Smooth muscle cell (in vitro differentiated cells): ENCODE results near the gene EDEM2. TPM values are rescaled to one million over a fixed set of nuclear protein-coding genes. Genes with fewer than 3 reads are reported as not detected.
A peak's percentile ranks its signal among the peaks of the same experiment; 100 is the strongest.

Experiments used
- DNase-seq: peaks from one replicate; lab custom pipeline; 2025; ENCODE audit not compliant: unreplicated experiment; lab: John Stamatoyannopoulos, UW
- H2AFZ ChIP-seq: fragments of 200-600 bp; sonication (generic); 2 replicates; pipeline ENCODE4 v1.6.0; 2016; ENCODE audit warnings: antibody characterized with exemption, low read depth, mild to moderate bottlenecking
- H3F3A ChIP-seq: fragments of 200-600 bp; sonication (generic); 2 replicates; pipeline ENCODE4 v1.6.0; 2017; ENCODE audit warnings: antibody characterized with exemption, low read depth
- H3K27ac ChIP-seq: fragments of 200-600 bp; sonication (generic); 2 replicates; pipeline ENCODE4 v1.5.1; 2016; ENCODE audit warnings: low read depth, mild to moderate bottlenecking
- H3K27me3 ChIP-seq: fragments of 200-600 bp; sonication (generic); 2 replicates; pipeline ENCODE4 v1.6.1; 2016; ENCODE audit warnings: low read depth, mild to moderate bottlenecking
- H3K36me3 ChIP-seq: fragments of 200-600 bp; sonication (generic); 2 replicates; pipeline ENCODE4 v1.5.1; 2016; ENCODE audit warnings: low read depth
- H3K4me1 ChIP-seq: fragments of 200-600 bp; sonication (generic); 2 replicates; pipeline ENCODE4 v1.5.1; 2016; ENCODE audit warnings: low read depth
- H3K4me2 ChIP-seq: fragments of 200-600 bp; sonication (generic); 2 replicates; pipeline ENCODE4 v1.6.0; 2016; ENCODE audit warnings: mild to moderate bottlenecking
- H3K4me3 ChIP-seq: fragments of 200-600 bp; sonication (generic); 2 replicates; pipeline ENCODE4 v1.5.1; 2016; ENCODE audit warnings: mild to moderate bottlenecking
- H3K79me2 ChIP-seq: fragments of 200-600 bp; sonication (generic); 2 replicates; pipeline ENCODE4 v1.6.0; 2016; ENCODE audit warnings: low read depth, mild to moderate bottlenecking
- H3K9ac ChIP-seq: fragments of 200-600 bp; sonication (generic); 2 replicates; pipeline ENCODE4 v1.6.0; 2016; ENCODE audit warnings: low read depth
- H3K9me3 ChIP-seq: fragments of 200-600 bp; sonication (generic); replicated peaks from 2 replicates; pipeline ENCODE4 v1.5.1; 2016; ENCODE audit warnings: low read depth
- H4K20me1 ChIP-seq: fragments of 200-600 bp; sonication (generic); 2 replicates; pipeline ENCODE4 v1.6.0; 2016; ENCODE audit warnings: low read depth
- WGBS: methylation state at CpG from one replicate; pipeline ENCODE4 v1.1.7; 2016; ENCODE audit warnings: low lambda C conversion rate; 5-methylcytosine and 5-hydroxymethylcytosine counted together
- polyA plus RNA-seq: library from polyadenylated mRNA; unstranded; fragments of >200 nt; fragmentation: Nextera tagmentation; extraction: Ambion mirVana; gene quantifications from 2 replicates; pipeline ENCODE4 v1.2.1, GENCODE V29; 2016
- total RNA-seq: library from RNA; depleted of rRNA; stranded (reverse); fragments of >200 nt; gene quantifications from 2 replicates; pipeline ENCODE4 v1.2.3, GENCODE V29; 2014
- TF ChIP-seq, protein P1 (sequence below): fragments of 200-600 bp; sonication (generic); IDR thresholded peaks from 2 replicates; pipeline ENCODE4 v1.5.1; 2017; ENCODE audit warnings: borderline replicate concordance, mild to moderate bottlenecking, antibody characterized with exemption; ENCODE audit not compliant: insufficient read depth, poor library complexity, severe bottlenecking

Gene EDEM2
- total and polyA plus RNA-seq, 2 experiments from 2014 or later: 11.6 to 22.6 TPM

- TF ChIP-seq, protein P1, sequence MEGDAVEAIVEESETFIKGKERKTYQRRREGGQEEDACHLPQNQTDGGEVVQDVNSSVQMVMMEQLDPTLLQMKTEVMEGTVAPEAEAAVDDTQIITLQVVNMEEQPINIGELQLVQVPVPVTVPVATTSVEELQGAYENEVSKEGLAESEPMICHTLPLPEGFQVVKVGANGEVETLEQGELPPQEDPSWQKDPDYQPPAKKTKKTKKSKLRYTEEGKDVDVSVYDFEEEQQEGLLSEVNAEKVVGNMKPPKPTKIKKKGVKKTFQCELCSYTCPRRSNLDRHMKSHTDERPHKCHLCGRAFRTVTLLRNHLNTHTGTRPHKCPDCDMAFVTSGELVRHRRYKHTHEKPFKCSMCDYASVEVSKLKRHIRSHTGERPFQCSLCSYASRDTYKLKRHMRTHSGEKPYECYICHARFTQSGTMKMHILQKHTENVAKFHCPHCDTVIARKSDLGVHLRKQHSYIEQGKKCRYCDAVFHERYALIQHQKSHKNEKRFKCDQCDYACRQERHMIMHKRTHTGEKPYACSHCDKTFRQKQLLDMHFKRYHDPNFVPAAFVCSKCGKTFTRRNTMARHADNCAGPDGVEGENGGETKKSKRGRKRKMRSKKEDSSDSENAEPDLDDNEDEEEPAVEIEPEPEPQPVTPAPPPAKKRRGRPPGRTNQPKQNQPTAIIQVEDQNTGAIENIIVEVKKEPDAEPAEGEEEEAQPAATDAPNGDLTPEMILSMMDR: no peak
- Histone ChIP-seq H3K9ac (no peak overlapping the region), H3F3A (peaks cover 12% of the 10 kb centered on the region), H3K27ac (no peak overlapping the region), H3K36me3 (no peaks in the 10 kb centered on the region), H4K20me1 (no peaks in the 10 kb centered on the region), H2AFZ (no peak overlapping the region), H3K4me1 (peaks cover 5% of the 10 kb centered on the region), H3K79me2 (no peaks in the 10 kb centered on the region), H3K4me2 (no peak overlapping the region), H3K9me3 (no peaks in the 10 kb centered on the region), H3K4me3 (no peak overlapping the region), H3K27me3 (no peaks in the 10 kb centered on the region)
- 68% methylated on average over 34 of the region's 49 CpGs for WGBS
- no peak for DNase-seq
These were observed 27.5 kb upstream of the EDEM2 start for GRCh38 chr20:35174458-35175216.

DNA sequence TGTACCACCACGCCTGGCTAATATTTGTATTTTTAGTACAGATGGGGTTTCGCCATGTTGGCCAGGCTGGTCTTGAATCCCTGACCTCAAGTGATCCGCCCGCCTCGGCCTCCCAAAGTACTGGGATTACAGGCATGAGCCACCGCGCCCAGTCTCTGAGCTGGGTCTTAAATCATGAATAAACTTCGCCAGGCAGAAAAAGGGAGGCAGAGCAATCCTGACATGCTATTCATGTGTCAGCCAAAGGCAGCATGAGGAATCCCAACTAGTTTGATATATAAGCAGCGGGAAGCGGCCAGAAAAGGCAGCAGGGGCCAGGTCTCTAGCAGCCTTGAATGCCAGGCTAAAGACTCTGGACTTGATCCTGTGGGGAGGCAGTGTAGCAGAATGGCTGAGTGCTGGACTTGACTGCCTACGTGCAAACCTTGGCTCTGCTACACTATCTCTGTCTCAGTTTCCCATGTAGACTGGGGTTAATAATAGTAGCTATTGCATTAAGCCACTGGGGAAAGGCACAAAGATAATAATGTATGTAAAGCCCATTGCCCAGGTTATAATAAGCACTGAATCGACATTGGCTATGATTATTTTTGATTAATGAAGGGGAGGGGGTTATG lies 26.5 kb upstream of the EDEM2 start:
- Histone ChIP-seq H4K20me1 (no peaks in the 10 kb centered on the region), H3K4me1 (peaks cover 5% of the 10 kb centered on the region), H3K9ac (no peak overlapping the region), H3K4me2 (no peak overlapping the region), H3K27me3 (no peaks in the 10 kb centered on the region), H3K79me2 (no peaks in the 10 kb centered on the region), H3K9me3 (no peaks in the 10 kb centered on the region), H3K36me3 (no peaks in the 10 kb centered on the region), H3F3A (peaks cover 12% of the 10 kb centered on the region), H2AFZ (no peak overlapping the region), H3K27ac (no peak overlapping the region), H3K4me3 (no peak overlapping the region)
- WGBS: 93% methylated on average over 12 of the region's 12 CpGs
- DNase-seq: no peak
- TF ChIP-seq, protein P1: no peak

GRCh38 chr20:35172434-35172806 lies 25.3 kb upstream of the EDEM2 start:
- H3K9me3 ChIP-seq: no peaks in the 10 kb centered on the region
- H3F3A ChIP-seq: peaks cover 12% of the 10 kb centered on the region
- no peak overlapping the region for H3K27ac ChIP-seq
- H3K36me3 ChIP-seq: no peaks in the 10 kb centered on the region
- H3K27me3 ChIP-seq: no peaks in the 10 kb centered on the region
- TF ChIP-seq, protein P1: no peak
- peak overlapping the region; percentile 52 for H2AFZ ChIP-seq
- no peak overlapping the region for H3K9ac ChIP-seq
- no peaks in the 10 kb centered on the region for H4K20me1 ChIP-seq
- H3K4me3 ChIP-seq: peak overlapping the region; percentile 40
- H3K79me2 ChIP-seq: no peaks in the 10 kb centered on the region
- H3K4me1 ChIP-seq: peaks cover 5% of the 10 kb centered on the region
- DNase-seq: no peak
- H3K4me2 ChIP-seq: peak overlapping the region; percentile 82
- WGBS: 97% methylated on average over 3 of the region's 3 CpGs
